A673 (cell line): Measurements from ENCODE around the gene FBLN2.

Experiments
- CTCF ChIP-seq: fragments of 300-800, 200-600 bp; sonication (generic); conservative IDR thresholded peaks from 2 replicates; pipeline ENCODE4 v1.5.1; 2017; ENCODE audit warnings: low read depth, mild to moderate bottlenecking, antibody characterized with exemption, low read length, moderate library complexity, mixed read lengths
- EZH2 ChIP-seq: fragments of 200-600 bp; sonication (generic); IDR thresholded peaks from 2 replicates; pipeline ENCODE4 v1.6.1; 2017; ENCODE audit warnings: borderline replicate concordance, low read depth, mild to moderate bottlenecking, mixed read lengths, antibody characterized with exemption, low read length; ENCODE audit not compliant: poor library complexity, severe bottlenecking

DNA sequence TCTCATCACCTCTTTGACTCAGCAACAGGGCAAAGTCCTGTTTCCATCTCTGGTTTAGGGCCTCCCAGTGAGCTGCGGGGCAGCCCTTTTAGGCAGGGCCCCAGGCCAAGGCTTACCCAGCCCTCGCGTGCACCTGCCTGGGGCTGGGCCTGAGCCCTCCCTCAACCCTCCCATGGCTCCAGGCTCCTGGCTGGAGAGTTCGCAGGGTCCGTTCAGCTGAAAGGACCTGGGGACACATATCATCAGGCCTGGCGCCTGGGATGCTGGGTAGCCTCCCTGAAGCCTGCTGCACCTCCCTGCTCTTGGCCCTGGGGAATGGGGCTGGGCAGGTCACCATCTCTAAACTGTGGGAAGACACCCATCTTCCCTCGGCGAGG, 39.1 kb upstream of the FBLN2 start:
- no peak for TF ChIP-seq CTCF
- no peak for TF ChIP-seq EZH2
